HEK293 (cell line): ENCODE data around the gene PRPH.
A peak's percentile ranks its signal among the peaks of the same experiment; 100 is the strongest.

Source experiments
- CTCF ChIA-PET: fragments of 350-600 bp; formaldehyde crosslinking; extraction: SDS; loops from one replicate; lab custom pipeline; 2021; ENCODE audit warnings: antibody characterized with exemption; lab: Yijun Ruan, JAX
- POLR2A ChIA-PET: fragments of 300-600 bp; formaldehyde crosslinking; extraction: SDS; loops from one replicate; lab custom pipeline; 2020; ENCODE audit warnings: antibody characterized with exemption, inconsistent platforms; lab: Yijun Ruan, JAX
- H3K27ac ChIP-seq: fragments of 200-500 bp; sonication (Bioruptor generic); 2 replicates; pipeline ENCODE4 v1.5.1; 2014; ENCODE audit warnings: low read depth, low read length, control low read depth, inconsistent platforms; ENCODE audit errors: extremely low read depth
- H3K36me3 ChIP-seq, 2 experiments: fragments of 200-500 bp in 1 of 2; sonication (Bioruptor generic) in 1 of 2; 1 replicate in 1 of 2; 2 replicates in 1 of 2; pipeline ENCODE4 v1.5.1; 2014 to 2017; ENCODE audit warnings: inconsistent platforms in 2 of 2, low read length in 2 of 2; ENCODE audit not compliant: control insufficient read depth in 2 of 2, insufficient read depth in 1 of 2
- H3K4me1 ChIP-seq: fragments of 200-500 bp; sonication (Bioruptor generic); 2 replicates; pipeline ENCODE4 v1.5.1; 2014; ENCODE audit warnings: mild to moderate bottlenecking, low read length, inconsistent platforms; ENCODE audit not compliant: control insufficient read depth, insufficient read depth
- H3K4me3 ChIP-seq: 2 replicates; pipeline ENCODE4 v1.5.1; 2011; ENCODE audit warnings: low read depth, mild to moderate bottlenecking, control low read depth, low read length, moderate library complexity
- H3K9me3 ChIP-seq: fragments of 200-500 bp; sonication (Bioruptor generic); 2 replicates; pipeline ENCODE4 v1.5.1; 2014; ENCODE audit warnings: low read depth, low read length, inconsistent platforms; ENCODE audit not compliant: control insufficient read depth, insufficient read depth
- CTCF ChIP-seq: fragments of 450-650 bp; formaldehyde crosslinking; IDR thresholded peaks from 2 replicates; pipeline ENCODE4 v1.5.1; 2016; ENCODE audit warnings: missing biosample characterization, missing genetic modification characterization
- FEZF1 ChIP-seq: fragments of 450-650 bp; formaldehyde crosslinking; IDR thresholded peaks from 2 replicates; pipeline ENCODE4 v1.5.1; 2016; ENCODE audit warnings: missing biosample characterization, missing genetic modification characterization
- KLF16 ChIP-seq: fragments of 450-650 bp; formaldehyde crosslinking; IDR thresholded peaks from 2 replicates; pipeline ENCODE4 v1.5.1; 2017; ENCODE audit warnings: missing biosample characterization, missing genetic modification characterization
- PBX3 ChIP-seq: sonication (generic); formaldehyde crosslinking; IDR thresholded peaks from 2 replicates; pipeline ENCODE4 v1.8.1; 2022; ENCODE audit warnings: mild to moderate bottlenecking, moderate library complexity, missing genetic modification reagents
- SP2 ChIP-seq: fragments of 450-650 bp; formaldehyde crosslinking; IDR thresholded peaks from 2 replicates; pipeline ENCODE4 v1.5.1; 2016; ENCODE audit warnings: missing biosample characterization, missing genetic modification characterization
- TSHZ1 ChIP-seq: fragments of 450-650 bp; formaldehyde crosslinking; IDR thresholded peaks from 2 replicates; pipeline ENCODE4 v1.5.1; 2016; ENCODE audit warnings: missing biosample characterization, missing genetic modification characterization, borderline replicate concordance
- YY1 ChIP-seq: fragments of 450-650 bp; formaldehyde crosslinking; IDR thresholded peaks from 2 replicates; pipeline ENCODE4 v1.5.1; 2018; ENCODE audit warnings: missing biosample characterization, missing genetic modification characterization
- ZEB2 ChIP-seq: fragments of 450-650 bp; formaldehyde crosslinking; IDR thresholded peaks from 2 replicates; pipeline ENCODE4 v1.5.1; 2016; ENCODE audit warnings: missing biosample characterization, missing genetic modification characterization
- ZFHX2 ChIP-seq: fragments of 450-650 bp; formaldehyde crosslinking; conservative IDR thresholded peaks from 2 replicates; pipeline ENCODE4 v1.5.1; 2016; ENCODE audit warnings: missing biosample characterization, missing genetic modification characterization
- ZFP41 ChIP-seq: fragments of 450-650 bp; formaldehyde crosslinking; IDR thresholded peaks from 2 replicates; pipeline ENCODE4 v1.5.1; 2016; ENCODE audit warnings: missing biosample characterization, missing genetic modification characterization, borderline replicate concordance
- ZIC2 ChIP-seq: fragments of 450-650 bp; formaldehyde crosslinking; IDR thresholded peaks from 2 replicates; pipeline ENCODE4 v1.5.1; 2016; ENCODE audit warnings: missing biosample characterization, missing genetic modification characterization
- ZNF121 ChIP-seq: fragments of 450-650 bp; formaldehyde crosslinking; IDR thresholded peaks from 2 replicates; pipeline ENCODE4 v1.5.1; 2016; ENCODE audit warnings: missing biosample characterization, missing genetic modification characterization
- ZNF132 ChIP-seq: fragments of 450-650 bp; formaldehyde crosslinking; IDR thresholded peaks from 2 replicates; pipeline ENCODE4 v1.5.1; 2017; ENCODE audit warnings: missing biosample characterization, missing genetic modification characterization, borderline replicate concordance
- ZNF140 ChIP-seq: fragments of 450-650 bp; formaldehyde crosslinking; IDR thresholded peaks from 2 replicates; pipeline ENCODE4 v1.5.1; 2016; ENCODE audit warnings: missing biosample characterization, missing genetic modification characterization
- ZNF311 ChIP-seq: fragments of 450-650 bp; formaldehyde crosslinking; IDR thresholded peaks from 2 replicates; pipeline ENCODE4 v1.5.1; 2017; ENCODE audit warnings: missing biosample characterization, missing genetic modification characterization, borderline replicate concordance
- ZNF341 ChIP-seq: fragments of 450-650 bp; formaldehyde crosslinking; IDR thresholded peaks from 2 replicates; pipeline ENCODE4; 2016; ENCODE audit warnings: low read depth, missing biosample characterization, missing genetic modification characterization
- ZNF549 ChIP-seq: fragments of 450-650 bp; IDR thresholded peaks from 2 replicates; pipeline ENCODE4 v1.5.1; 2018; ENCODE audit warnings: missing biosample characterization, missing genetic modification characterization, mild to moderate bottlenecking, inconsistent platforms, moderate library complexity
- ZNF571 ChIP-seq: fragments of 450-650 bp; formaldehyde crosslinking; IDR thresholded peaks from 2 replicates; pipeline ENCODE4 v1.5.0; 2017; ENCODE audit warnings: missing biosample characterization, missing genetic modification characterization
- ZNF792 ChIP-seq: fragments of 450-650 bp; formaldehyde crosslinking; IDR thresholded peaks from 2 replicates; pipeline ENCODE4 v1.5.1; 2016; ENCODE audit warnings: missing biosample characterization, missing genetic modification characterization
- TF ChIP-seq, protein P1 (sequence below): fragments of 450-650 bp; formaldehyde crosslinking; IDR thresholded peaks from 2 replicates; pipeline ENCODE4 v1.5.1; 2016; ENCODE audit warnings: missing biosample characterization, missing genetic modification characterization
- TF ChIP-seq, protein P2 (sequence below): fragments of 450-650 bp; formaldehyde crosslinking; IDR thresholded peaks from 2 replicates; pipeline ENCODE4 v1.5.1; 2017; ENCODE audit warnings: missing biosample characterization, mild to moderate bottlenecking, missing genetic modification characterization, moderate library complexity
- TF ChIP-seq, protein P3 (sequence below): fragments of 450-650 bp; formaldehyde crosslinking; IDR thresholded peaks from 2 replicates; pipeline ENCODE4 v1.5.1; 2016; ENCODE audit warnings: missing biosample characterization, missing genetic modification characterization

The PRPH gene

GRCh38 chr12:49342066-49342913, 47.3 kb downstream of the PRPH start (continued):
- TF ChIP-seq ZNF792 (tag by site-specific recombination) (no peak), ZNF571 (tag by site-specific recombination) (no peak), TSHZ1 (tag by site-specific recombination) (no peak)

GRCh38 chr12:49342914-49343731, 48.2 kb downstream of the PRPH start:
- peaks cover 25% of the 10 kb centered on the region for H3K4me1 ChIP-seq
- no peaks in the 10 kb centered on the region for H3K36me3 ChIP-seq
- ChIA-PET POLR2A (interaction anchor here (1.1 to 2.6 kb wide), 7 partner anchors 11 to 212 kb away, joined by 4 to 21 read pairs (median 6); partner anchors contain the start of genes SPATS2, TROAP and TUBA1B), CTCF (interaction anchor here (0.5 to 3.9 kb wide), 32 partner anchors 8 to 531 kb away, joined by 3 to 92 read pairs (median 5); partner anchors contain the start of genes PRPH, SPATS2 and TROAP)
- H3K4me3 ChIP-seq: peak overlapping the region; percentile 20
- peak overlapping the region; percentile 21; the same call in 1 of the 2 replicates for H3K27ac ChIP-seq
- H3K9me3 ChIP-seq: no peaks in the 10 kb centered on the region
- TF ChIP-seq, protein P1, sequence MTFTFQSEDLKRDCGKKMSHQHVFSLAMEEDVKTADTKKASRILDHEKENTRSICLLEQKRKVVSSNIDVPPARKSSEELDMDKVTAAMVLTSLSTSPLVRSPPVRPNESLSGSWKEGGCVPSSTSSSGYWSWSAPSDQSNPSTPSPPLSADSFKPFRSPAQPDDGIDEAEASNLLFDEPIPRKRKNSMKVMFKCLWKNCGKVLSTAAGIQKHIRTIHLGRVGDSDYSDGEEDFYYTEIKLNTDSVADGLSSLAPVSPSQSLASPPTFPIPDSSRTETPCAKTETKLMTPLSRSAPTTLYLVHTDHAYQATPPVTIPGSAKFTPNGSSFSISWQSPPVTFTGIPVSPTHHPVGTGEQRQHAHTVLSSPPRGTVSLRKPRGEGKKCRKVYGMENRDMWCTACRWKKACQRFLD (tag by site-specific recombination): no peak
- no peak for TF ChIP-seq YY1
- TF ChIP-seq ZNF140 (tag by site-specific recombination): no peak
- TF ChIP-seq, protein P2, sequence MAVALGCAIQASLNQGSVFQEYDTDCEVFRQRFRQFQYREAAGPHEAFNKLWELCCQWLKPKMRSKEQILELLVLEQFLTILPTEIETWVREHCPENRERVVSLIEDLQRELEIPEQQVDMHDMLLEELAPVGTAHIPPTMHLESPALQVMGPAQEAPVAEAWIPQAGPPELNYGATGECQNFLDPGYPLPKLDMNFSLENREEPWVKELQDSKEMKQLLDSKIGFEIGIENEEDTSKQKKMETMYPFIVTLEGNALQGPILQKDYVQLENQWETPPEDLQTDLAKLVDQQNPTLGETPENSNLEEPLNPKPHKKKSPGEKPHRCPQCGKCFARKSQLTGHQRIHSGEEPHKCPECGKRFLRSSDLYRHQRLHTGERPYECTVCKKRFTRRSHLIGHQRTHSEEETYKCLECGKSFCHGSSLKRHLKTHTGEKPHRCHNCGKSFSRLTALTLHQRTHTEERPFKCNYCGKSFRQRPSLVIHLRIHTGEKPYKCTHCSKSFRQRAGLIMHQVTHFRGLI: no peak
- no peak for TF ChIP-seq FEZF1
- TF ChIP-seq ZNF132 (tag by site-specific recombination): no peak
- peak; percentile 59 for TF ChIP-seq ZEB2 (tag by site-specific recombination)
- peak; percentile 65 for TF ChIP-seq SP2 (tag by site-specific recombination)
- peak; percentile 47 for TF ChIP-seq ZFHX2 (tag by site-specific recombination)
- no peak for TF ChIP-seq PBX3
- TF ChIP-seq ZIC2 (tag by site-specific recombination): peak; percentile 4; the same call in 1 of the 2 replicates
- peak; percentile 59; the same call in 1 of the 2 replicates for TF ChIP-seq ZNF341 (tag by site-specific recombination)
- no peak for TF ChIP-seq ZNF549 (tag by site-specific recombination)
- TF ChIP-seq, protein P3, sequence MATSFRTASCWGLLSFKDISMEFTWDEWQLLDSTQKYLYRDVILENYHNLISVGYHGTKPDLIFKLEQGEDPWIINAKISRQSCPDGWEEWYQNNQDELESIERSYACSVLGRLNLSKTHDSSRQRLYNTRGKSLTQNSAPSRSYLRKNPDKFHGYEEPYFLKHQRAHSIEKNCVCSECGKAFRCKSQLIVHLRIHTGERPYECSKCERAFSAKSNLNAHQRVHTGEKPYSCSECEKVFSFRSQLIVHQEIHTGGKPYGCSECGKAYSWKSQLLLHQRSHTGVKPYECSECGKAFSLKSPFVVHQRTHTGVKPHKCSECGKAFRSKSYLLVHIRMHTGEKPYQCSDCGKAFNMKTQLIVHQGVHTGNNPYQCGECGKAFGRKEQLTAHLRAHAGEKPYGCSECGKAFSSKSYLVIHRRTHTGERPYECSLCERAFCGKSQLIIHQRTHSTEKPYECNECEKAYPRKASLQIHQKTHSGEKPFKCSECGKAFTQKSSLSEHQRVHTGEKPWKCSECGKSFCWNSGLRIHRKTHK (tag by site-specific recombination): no peak
- no peak for TF ChIP-seq ZNF121 (tag by site-specific recombination)
- TF ChIP-seq ZFP41 (tag by site-specific recombination): no peak
- TF ChIP-seq KLF16: 0 out of 2 replicates have a peak, but pooled peaks have one; percentile 11
- no peak for TF ChIP-seq CTCF (tag by site-specific recombination)
- no peak for TF ChIP-seq ZNF311 (tag by site-specific recombination)
